ENCODE data around the gene CHD2.
"Not testable (repeated sequence)": the region's sequence is repeated elsewhere in the genome, so short reads cannot be mapped to it uniquely, and the experiment has no call there.

CHD2 gene

DNA sequence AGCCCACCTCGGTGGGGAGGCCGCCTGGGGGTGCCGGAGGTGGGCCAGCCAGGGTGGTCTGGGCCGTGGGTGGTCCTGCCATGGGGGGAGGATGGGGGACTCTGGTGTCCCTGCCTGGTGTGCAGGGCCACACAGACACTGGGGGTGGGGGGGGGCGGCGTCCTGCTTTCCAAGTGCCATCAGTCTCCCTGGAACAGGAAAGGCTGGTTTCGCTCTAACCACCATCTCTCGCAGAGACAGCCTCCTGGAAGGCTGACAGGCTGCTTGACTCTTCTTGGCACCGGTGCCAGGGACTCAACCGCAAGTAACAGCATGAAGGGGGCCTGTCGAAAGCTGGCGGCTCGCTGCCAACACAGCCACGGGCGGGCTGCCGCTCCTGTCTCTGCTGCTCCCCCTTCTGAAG is 148.6 kb downstream of the CHD2 start:
- DNase-seq (ENCODE audit: low read depth, low spot score) = peak; percentile 93

DNA sequence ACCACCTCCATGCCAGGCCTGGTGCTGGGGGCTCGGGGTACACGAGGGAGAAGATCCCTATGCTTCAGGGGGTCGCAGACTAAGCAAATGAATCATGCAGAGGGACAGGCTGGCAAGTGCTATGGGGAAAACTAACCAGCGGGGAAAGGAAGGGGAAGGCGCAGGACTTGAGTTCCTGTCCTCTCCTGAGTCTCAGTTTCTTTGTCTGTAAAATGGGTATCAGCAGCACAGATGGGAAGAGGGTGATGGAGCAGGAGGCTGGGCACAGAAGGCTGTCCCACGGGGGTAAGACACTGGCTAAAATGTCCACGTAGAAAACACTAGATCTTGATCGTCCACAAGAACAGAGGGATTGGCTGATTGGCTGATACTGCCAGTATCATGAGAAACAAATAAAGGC is 149.1 kb downstream of the CHD2 start:
- no peak for DNase-seq (ENCODE audit: low read depth, low spot score)

GRCh38 chr15:93049914-93050578 is 149.9 kb downstream of the CHD2 start:
- no peak for DNase-seq (ENCODE audit: low read depth, low spot score)

DNA sequence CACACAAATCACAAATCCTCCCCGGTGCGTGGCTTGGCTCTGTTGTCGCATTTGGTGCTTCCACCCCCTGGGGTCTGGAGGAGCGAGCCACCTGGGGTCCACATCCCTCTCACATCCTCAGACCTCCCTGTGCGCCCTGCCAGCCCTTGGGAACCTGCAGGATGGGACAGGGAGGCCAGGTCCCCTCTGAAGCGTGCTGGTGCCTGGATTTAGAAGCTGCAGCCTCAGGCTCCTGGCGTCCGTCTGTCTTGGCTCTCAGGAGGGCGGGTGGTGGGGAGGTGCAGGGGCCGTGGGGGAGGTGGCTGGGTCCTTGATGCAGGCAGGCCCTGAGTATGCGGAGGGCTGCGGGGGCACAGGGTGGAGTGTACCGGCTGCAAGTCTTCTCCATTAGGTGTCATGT is 150.5 kb downstream of the CHD2 start:
- DNase-seq (ENCODE audit: low read depth, low spot score) = no peak

DNA sequence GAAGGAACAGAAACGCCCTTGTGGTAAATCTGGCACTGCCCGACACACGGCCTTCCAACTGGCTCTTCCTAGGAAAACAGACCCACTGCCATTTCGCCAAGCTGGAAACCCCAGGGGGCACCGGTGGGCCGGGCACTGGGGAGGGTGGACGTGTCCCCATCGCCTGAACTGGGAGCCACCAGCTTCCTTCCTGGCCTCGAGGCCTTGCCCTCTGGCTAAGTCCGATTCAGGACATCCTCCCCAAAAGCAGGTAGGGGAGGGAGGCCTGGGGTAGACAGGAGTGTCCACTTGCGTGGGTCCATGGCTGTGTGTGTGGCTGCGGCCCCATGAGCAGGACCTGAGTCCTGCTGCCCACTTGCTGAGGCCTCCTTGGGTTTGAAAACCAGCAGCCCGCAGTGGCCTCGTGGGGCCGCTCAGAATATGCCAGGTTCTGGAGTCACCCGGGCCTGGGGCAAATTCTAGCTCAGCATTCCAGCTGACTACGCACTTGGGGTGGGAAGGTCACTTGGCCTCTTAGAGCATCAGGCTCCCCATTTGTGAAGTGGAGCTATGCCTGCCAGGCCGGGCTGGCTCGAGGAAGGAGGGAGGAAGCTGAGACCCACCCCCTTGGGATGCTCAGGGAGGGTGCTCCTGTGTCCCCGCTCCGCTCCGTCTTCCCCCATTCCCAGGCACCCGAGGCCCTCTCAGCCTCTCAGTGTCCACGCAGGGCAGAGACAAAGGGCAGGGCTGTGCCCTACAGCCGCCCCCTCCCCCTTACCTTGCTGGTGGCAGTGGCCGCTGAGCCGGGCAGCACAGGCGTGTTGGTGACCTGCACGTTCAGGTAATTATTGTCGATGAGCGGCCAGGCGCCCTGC is 151.3 kb downstream of the CHD2 start:
- no peak for DNase-seq (ENCODE audit: low read depth, low spot score)

DNA sequence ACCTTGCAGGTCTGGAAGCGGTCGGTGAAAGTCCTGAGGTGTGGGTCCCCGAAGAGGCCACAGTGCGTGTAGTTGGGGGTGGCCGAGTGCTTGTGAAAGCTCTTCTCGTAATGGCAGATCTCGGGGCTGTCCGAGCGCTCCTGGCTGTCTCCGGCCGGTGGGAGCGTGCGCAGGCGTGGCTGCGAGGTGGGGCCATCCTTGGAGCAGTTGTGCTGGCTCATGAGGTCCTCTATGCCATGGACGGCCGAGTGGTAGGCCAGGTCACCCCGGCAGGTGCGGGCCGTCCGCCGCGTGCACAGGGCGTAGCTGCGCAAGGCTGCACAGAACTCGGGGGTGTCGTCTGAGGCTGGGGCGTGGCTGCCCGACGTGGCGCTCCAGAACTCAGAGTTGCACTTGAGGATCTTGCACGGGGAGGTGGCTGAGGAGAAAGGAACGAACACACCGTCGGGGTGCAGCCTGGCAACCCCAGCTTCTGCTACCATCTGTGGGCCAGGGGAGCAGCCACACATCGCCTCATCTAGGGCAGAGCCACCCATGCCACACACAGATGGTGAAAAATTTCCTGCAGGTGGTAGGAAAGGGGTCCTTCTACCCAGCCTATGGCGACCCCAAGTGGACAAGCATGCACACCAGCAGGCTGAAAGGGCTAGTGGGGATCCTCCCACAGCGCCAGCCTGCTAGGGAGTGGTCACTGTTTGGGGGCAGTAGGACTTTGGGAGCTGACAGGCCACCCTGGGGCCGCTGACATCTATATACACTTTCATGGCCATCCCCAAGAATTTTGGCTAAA is 152.2 kb downstream of the CHD2 start:
- DNase-seq (ENCODE audit: low read depth, low spot score) = no peak

- no peak for DNase-seq (ENCODE audit: low read depth, low spot score)
Measured at GRCh38 chr15:93055211-93055610, 155.1 kb downstream of the CHD2 start.

DNA sequence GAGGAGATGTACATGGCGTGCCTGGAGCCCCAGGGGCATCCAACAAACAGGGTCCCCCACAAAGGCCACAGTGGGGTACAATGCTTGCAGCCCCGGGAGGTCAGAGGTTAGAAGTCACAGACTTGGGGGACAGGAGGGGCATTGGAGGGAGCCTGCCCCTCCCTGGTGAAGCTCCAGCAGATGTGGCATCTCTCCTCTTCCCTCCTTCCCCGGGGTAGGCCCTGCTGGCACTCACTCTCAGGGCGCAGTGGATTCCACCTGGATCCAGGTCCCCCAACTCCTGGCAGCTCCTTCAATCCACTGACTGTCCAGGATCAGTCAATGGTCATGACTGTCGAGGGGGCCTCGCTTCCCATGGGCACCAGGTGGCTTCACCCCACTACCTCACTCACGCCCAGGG is 156.7 kb downstream of the CHD2 start:
- no peak for DNase-seq (ENCODE audit: low read depth, low spot score)

- DNase-seq (ENCODE audit: low read depth, low spot score) = no peak
Measured at GRCh38 chr15:93057618-93058017, 157.5 kb downstream of the CHD2 start.

GRCh38 chr15:93058128-93058527 is 158.0 kb downstream of the CHD2 start:
- no peak for DNase-seq (ENCODE audit: low read depth, low spot score)

GRCh38 chr15:93058904-93059427 is 158.8 kb downstream of the CHD2 start:
- DNase-seq (ENCODE audit: low read depth, low spot score) = no peak

- no peak for DNase-seq (ENCODE audit: low read depth, low spot score)
Measured at GRCh38 chr15:93059442-93059841, 159.3 kb downstream of the CHD2 start.

GRCh38 chr15:93060336-93061248 is 160.5 kb downstream of the CHD2 start:
- DNase-seq (ENCODE audit: low read depth, low spot score) = no peak

DNA sequence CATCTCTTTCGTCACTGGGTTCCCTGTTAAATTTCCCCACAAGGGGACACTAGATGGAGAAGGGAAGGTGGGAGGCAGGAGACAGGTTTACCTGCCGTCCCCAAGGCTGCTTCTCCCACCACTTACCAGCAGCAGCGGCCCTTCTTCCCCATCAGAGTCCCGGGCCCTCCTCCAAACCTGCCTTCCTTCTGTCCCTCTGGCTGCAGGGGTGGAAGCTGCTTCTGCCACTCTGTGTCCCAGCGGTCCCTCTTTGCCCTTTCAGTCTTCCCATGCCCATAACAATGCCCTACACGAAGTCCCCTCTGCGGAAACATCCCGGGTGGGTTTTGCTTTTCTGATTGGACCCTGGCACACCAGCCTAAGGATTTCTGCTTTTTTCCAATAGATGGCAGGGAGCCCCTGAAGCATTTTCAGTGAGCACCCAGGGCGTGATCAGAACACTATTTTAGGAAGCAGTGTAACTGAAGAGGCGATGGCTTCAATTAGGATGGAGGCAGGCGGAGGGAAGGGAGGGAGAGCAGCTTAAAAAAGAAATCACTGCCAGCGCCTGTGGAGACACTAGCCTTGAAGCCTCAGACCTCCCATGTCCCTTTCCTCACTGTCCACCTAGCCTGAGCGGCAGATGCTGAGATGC is 162.6 kb downstream of the CHD2 start:
- not testable (repeated sequence) for DNase-seq (ENCODE audit: low read depth, low spot score)

GRCh38 chr15:93063262-93063671 is 163.1 kb downstream of the CHD2 start:
- DNase-seq (ENCODE audit: low read depth, low spot score) = no peak

DNA sequence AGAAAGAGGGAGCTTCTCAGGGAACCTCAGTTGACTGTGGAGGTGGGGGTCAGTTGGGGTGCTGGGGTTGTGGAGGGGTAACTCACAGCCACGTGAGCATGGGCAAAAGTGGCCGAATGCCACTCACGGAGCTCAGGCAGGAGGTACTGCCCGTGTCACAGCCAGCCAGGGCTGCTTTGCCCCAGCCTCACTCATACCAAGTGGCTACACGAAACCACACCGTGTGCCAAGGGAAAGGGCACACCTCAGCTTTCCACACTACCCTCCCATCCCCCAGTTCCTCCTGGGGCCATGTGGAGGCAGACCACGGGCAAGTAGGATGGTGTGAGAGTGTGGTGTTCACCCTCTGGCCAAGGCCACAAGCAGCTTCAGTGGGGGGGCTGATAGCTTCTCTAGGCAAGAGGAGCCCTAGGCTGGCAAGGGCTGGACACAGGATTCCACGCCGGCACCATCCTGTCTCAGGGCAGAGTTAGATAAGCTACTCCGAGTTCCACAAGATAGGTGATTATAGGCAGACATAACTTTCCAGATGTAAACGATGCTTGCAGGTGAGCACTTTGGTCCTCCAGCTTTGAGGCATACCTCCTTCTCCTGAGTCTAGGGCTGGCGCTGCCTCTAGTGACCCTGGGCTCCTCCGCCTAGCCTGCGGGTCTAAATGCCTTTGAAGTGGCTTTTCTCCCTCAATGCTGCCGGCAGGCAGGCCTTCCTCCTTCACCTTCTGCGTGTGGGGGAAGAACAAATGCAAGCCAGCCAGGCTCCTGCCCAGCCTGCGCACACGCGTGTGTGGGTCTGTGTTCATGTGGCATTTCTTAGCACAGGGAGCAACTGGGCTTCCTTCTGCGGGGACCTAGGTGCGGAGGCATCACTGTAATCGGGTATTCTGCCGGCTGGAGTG is 163.9 kb downstream of the CHD2 start:
- no peak for DNase-seq (ENCODE audit: low read depth, low spot score)

GRCh38 chr15:93065641-93066045 is 165.5 kb downstream of the CHD2 start:
- no peak for DNase-seq (ENCODE audit: low read depth, low spot score)

GRCh38 chr15:93066224-93066681 is 166.1 kb downstream of the CHD2 start:
- DNase-seq (ENCODE audit: low read depth, low spot score) = no peak

All from astrocyte of the hippocampus (primary cell).